Panc1 (cell line): Measurements from ENCODE around the gene SCN7A. TPM values are rescaled to one million over a fixed set of nuclear protein-coding genes. Genes with fewer than 3 reads are reported as not detected.

Experiments
- ATAC-seq: fragments of 200-7000 bp; cut with Tn5 transposase; 2 replicates; pipeline ENCODE4 v1.9.1; 2020; ENCODE audit warnings: mild to moderate bottlenecking, moderate library complexity
- BruUV-seq: library from RNA; stranded (reverse); fragments of 400-500 nt; replicated peaks from 2 replicates; lab custom pipeline; 2021; lab: Mats Ljungman, UMichigan
- CTCF ChIA-PET: fragments of 300-600 bp; sonication (Branson Sonifier 250); formaldehyde crosslinking; loops from one replicate; lab custom pipeline; 2022; ENCODE audit warnings: antibody characterized with exemption; lab: Charles Lee
- POLR2A ChIA-PET: fragments of 300-600 bp; sonication (Branson Sonifier 250); formaldehyde crosslinking; loops from one replicate; lab custom pipeline; 2022; ENCODE audit warnings: antibody characterized with exemption; lab: Charles Lee
- DNase-seq: peaks from one replicate; pipeline ENCODE4 v3.0.0-alpha.2; 2010; ENCODE audit warnings: low read depth, low spot score
- H3K27ac ChIP-seq: 2 replicates; pipeline ENCODE4 v1.5.1; 2011; ENCODE audit warnings: mild to moderate bottlenecking, low read length, inconsistent platforms
- H3K27me3 ChIP-seq: fragments of 200-500 bp; sonication (Bioruptor generic); 2 replicates; pipeline ENCODE4 v1.6.0; 2014; ENCODE audit warnings: low read length, inconsistent platforms; ENCODE audit not compliant: control insufficient read depth, insufficient read depth
- H3K36me3 ChIP-seq: fragments of 200-500 bp; sonication (Bioruptor generic); 2 replicates; pipeline ENCODE4 v1.5.1; 2014; ENCODE audit warnings: inconsistent platforms, mild to moderate bottlenecking, low read length, moderate library complexity; ENCODE audit not compliant: control insufficient read depth, insufficient read depth
- H3K4me1 ChIP-seq: 2 replicates; pipeline ENCODE4 v1.5.1; 2011; ENCODE audit warnings: inconsistent platforms, mild to moderate bottlenecking, low read length, moderate library complexity; ENCODE audit not compliant: control insufficient read depth, insufficient read depth
- H3K4me3 ChIP-seq, 2 experiments: 2 replicates each; pipeline ENCODE4 v1.5.1; 2011 to 2012; ENCODE audit warnings: low read depth in 2 of 2, low read length in 2 of 2, mild to moderate bottlenecking in 2 of 2, inconsistent platforms in 1 of 2, moderate library complexity in 1 of 2
- H3K9me3 ChIP-seq: fragments of 200-500 bp; sonication (Bioruptor generic); 2 replicates; pipeline ENCODE4 v1.5.1; 2014; ENCODE audit warnings: low read depth, mild to moderate bottlenecking, inconsistent platforms, low read length, moderate library complexity; ENCODE audit not compliant: control insufficient read depth, insufficient read depth
- CTCF ChIP-seq: fragments of 450-650 bp; IDR thresholded peaks from 2 replicates; pipeline ENCODE4 v1.5.1; 2017; ENCODE audit warnings: mild to moderate bottlenecking
- POLR2AphosphoS5 ChIP-seq: IDR thresholded peaks from 2 replicates; pipeline ENCODE4 v1.6.1; 2012; ENCODE audit warnings: mild to moderate bottlenecking, low read depth, low read length, moderate library complexity
- REST ChIP-seq, 2 experiments: IDR thresholded peaks; 2 replicates each; pipeline ENCODE4 v1.6.1; 2011 to 2012; ENCODE audit warnings: low read depth in 2 of 2, control low read depth in 1 of 2, low read length in 1 of 2, mild to moderate bottlenecking in 1 of 2, moderate library complexity in 1 of 2; ENCODE audit not compliant: insufficient read depth in 1 of 2
- SIN3A ChIP-seq: IDR thresholded peaks from 2 replicates; pipeline ENCODE4 v1.6.1; 2012; ENCODE audit warnings: low read depth, mild to moderate bottlenecking, low read length, moderate library complexity, borderline replicate concordance; ENCODE audit not compliant: insufficient read depth
- TCF7L2 ChIP-seq: IDR thresholded peaks from 2 replicates; pipeline ENCODE4 v1.6.1; 2011; ENCODE audit warnings: mild to moderate bottlenecking, low read depth, low read length, inconsistent platforms
- in situ Hi-C: cut with HindIII; loops from 2 replicates; pipeline ENCODE4 v1.10.0; 2016; ENCODE audit warnings: low sequenced_read_pairs, low pct_unique_long_range_greater_than_20kb
- intact Hi-C: fragments of 100-400 bp; cut with micrococcal nuclease; formaldehyde crosslinking; loops from one replicate; pipeline ENCODE4 v1.10.0; 2022; ENCODE audit not compliant: unreplicated experiment
- total RNA-seq: library from RNA; stranded (reverse); gene quantifications from one replicate; pipeline ENCODE4 v1.2.1, GENCODE V29; 2021; ENCODE audit not compliant: unreplicated experiment

SCN7A gene
- total RNA-seq, 1 experiment from 2014 or later: 0.03 TPM

GRCh38 chr2:166451468-166451867, 42.6 kb downstream of the SCN7A start:
- intact Hi-C loops (no loop called here), in situ Hi-C loops (no loop called here)
- Histone ChIP-seq H3K4me1 (no peaks in the 10 kb centered on the region), H3K36me3 (no peaks in the 10 kb centered on the region), H3K27me3 (no peaks in the 10 kb centered on the region), H3K4me3 (no peak overlapping the region), H3K27ac (no peak overlapping the region), H3K9me3 (no peaks in the 10 kb centered on the region)
- TF ChIP-seq CTCF: no peak
- no peak for TF ChIP-seq REST (IDR thresholded peaks at IDR 0.05; ENCODE audit: insufficient read depth in 1 of 2, low read depth in 2 of 2, low read length in 1 of 2)
- TF ChIP-seq POLR2AphosphoS5: no peak
- TF ChIP-seq TCF7L2: no peak
- TF ChIP-seq SIN3A: no peak
- ATAC-seq: no peak
- ChIA-PET POLR2A (no interaction called here), CTCF (no interaction called here)
- no peak for DNase-seq
- BruUV-seq: no TSS peak

GRCh38 chr2:166449439-166449838, 44.6 kb downstream of the SCN7A start:
- no TSS peak for BruUV-seq
- H3K27me3 ChIP-seq: no peaks in the 10 kb centered on the region
- H3K9me3 ChIP-seq: no peaks in the 10 kb centered on the region
- ATAC-seq (no peak), DNase-seq (no peak)
- no peak overlapping the region for H3K27ac ChIP-seq
- intact Hi-C loops (no loop called here), in situ Hi-C loops (no loop called here)
- no peak overlapping the region for H3K4me3 ChIP-seq
- TF ChIP-seq POLR2AphosphoS5 (no peak), SIN3A (no peak), TCF7L2 (no peak), REST (IDR thresholded peaks at IDR 0.05; ENCODE audit: insufficient read depth in 1 of 2, low read depth in 2 of 2, low read length in 1 of 2) (no peak), CTCF (no peak)
- H3K4me1 ChIP-seq: no peaks in the 10 kb centered on the region
- no peaks in the 10 kb centered on the region for H3K36me3 ChIP-seq
- ChIA-PET CTCF (no interaction called here), POLR2A (no interaction called here)
